NCI-H2196 treated with DMSO at 0.1 percent for 48 hours (cell line): ENCODE results near the gene USO1.
"Not testable (repeated sequence)": the region's sequence is repeated elsewhere in the genome, so short reads cannot be mapped to it uniquely, and the experiment has no call there.

ENCODE experiments used
- DNase-seq: peaks from one replicate; lab custom pipeline; 2025; ENCODE audit not compliant: unreplicated experiment; lab: John Stamatoyannopoulos, UW

The USO1 gene

GRCh38 chr4:75710246-75710645 is 14.1 kb upstream of the USO1 start:
- DNase-seq: no peak

DNA sequence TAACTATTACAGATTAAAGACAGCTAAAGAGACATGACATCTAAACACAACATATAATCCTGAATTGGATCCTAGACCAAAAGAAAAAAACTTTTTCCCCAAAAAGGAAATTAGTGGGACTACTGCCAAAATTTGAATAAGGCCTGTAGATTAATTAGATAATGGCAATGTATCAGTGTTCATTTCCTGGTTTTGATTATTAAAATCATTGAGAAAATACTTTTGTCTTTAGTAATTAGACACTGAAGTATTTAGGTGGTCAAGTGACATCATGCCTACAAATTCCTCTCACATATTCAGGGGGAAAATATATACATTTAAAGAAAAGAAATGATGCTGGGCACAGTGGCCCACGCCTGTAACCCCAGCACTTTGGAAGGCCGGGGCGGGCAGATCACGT is 10.4 kb upstream of the USO1 start:
- no peak for DNase-seq

GRCh38 chr4:75714704-75715103 is 9.7 kb upstream of the USO1 start:
- no peak for DNase-seq

- DNase-seq: no peak
Measured at GRCh38 chr4:75715105-75715799, 9.1 kb upstream of the USO1 start.

GRCh38 chr4:75716054-75716453 is 8.3 kb upstream of the USO1 start:
- DNase-seq: not testable (repeated sequence)

DNA sequence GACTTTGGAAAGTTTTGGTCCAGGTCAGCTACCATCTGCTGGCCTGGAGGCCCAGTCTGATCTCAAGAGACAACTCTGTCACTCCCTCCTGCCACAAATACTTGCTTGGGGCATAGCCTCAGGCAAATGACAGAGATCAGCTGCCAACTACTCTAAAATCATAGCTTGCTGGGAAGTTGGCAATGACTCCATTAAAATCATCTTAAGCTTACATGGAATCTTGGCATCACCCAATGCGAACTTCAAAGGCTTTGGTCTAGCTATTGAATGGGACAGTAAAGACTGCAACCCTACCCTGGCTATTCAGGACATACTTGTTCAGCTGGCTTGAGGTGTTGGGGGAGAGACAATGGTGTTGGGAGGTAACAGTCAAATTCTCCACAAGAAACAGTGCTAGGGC is 7.0 kb upstream of the USO1 start:
- DNase-seq: no peak

DNA sequence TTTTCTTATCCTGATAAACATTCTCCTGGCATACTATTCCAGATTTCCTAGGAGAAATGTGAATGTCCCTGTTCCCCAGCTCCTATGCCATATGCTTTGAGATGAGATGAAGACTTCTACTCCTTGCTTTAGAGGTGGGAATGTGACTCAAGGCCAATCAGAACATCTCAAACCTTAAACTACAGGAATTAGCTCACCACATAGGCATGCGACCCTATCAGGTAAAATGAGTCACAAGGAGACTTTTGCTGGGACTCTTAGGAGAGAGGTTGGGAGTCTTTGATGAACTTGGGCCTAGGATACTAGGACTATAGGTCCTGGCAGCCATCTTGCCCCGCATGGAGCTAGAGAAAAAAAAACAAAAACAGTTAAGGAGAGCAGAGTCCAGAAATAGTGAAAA is 5.8 kb upstream of the USO1 start:
- no peak for DNase-seq

DNA sequence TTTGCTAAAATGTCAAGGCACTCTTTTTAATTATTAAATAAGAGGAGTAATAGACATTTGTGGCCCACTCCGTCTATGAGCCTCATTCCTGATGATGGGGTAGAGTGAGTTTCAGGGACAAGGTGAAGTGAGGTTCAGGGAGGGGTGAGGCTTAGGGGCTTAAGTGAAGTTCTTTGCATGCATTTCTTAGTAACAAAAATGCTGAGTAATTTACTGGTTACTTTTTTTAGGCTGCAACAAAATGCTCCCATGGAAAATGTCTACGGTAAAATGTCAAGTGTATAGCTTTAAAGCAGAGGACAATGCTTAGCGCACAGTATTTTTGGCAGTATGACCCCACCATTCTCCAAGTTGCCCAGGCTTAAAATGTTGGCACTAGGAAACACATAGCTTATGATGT is 2.0 kb upstream of the USO1 start:
- DNase-seq: no peak

DNA sequence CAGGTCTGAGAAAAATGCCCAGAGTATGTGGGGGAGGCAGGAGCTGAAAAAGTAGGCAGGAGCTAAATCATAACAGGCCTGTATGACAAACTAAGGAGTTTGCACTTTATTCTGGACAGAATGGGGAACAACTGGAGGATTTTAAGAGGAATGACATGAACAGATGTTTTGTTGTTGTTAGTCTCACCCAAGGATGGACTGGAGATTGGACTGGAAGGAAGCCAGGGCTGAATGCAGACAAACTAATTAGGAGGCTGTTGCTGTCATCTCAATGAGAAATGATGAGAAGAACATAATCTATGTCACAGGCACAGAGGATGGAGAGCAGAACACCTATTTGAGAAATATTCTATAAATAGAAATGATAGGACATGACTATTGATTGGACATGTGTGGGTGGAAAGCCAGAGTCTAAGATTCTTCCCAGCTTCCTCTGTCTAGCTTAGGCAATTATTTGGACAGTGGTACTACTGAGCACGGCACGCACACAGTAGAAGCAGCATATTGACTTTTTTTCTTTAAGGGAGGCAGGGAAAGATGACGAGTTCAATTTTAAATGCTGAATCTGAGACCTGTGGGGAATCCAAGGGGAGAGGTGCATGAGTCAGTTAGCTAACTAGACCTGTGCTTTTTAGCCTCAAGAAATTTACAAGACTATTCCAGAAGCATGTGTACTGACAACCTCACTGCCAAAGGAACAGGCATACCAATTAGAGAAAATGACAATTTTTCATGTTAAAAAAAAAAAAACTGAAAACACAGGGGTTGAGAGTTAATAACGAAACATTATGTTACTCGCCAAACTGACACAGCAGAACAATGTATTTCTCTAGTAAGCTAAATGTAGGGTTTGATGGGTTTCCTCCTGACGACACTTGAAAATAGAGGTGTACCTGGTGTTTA is 963 bp upstream of the USO1 start:
- no peak for DNase-seq

- no peak for DNase-seq
Measured at GRCh38 chr4:75724867-75725724, 719 bp downstream of the USO1 start.

DNA sequence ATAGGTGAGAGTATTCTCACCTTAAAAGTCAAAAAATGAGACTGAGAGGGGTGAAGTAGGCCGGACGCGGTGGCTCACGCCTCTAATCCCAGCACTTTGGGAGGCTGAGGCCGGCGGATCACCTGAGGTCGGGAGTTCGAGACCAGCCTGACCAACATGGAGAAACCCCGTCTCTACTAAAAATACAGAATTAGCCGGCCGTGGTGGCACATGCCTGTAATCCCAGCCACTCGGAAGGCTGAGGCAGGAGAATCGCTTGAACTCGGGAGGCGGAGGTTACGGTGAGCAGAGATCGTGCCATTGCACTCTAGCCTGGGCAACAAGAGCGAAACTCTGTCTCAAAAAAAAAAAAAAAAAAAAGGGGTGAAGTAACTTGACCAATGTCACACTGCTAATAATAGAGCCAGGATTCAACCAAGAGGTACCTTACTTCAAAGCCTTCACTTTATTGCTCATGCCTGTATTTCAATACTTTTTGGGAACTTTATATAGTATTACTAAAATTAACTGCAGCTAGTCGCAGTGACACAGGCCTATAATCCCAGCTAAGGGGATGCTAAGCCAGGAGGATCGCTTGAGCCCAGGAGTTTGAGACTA is 1.7 kb downstream of the USO1 start:
- not testable (repeated sequence) for DNase-seq

DNA sequence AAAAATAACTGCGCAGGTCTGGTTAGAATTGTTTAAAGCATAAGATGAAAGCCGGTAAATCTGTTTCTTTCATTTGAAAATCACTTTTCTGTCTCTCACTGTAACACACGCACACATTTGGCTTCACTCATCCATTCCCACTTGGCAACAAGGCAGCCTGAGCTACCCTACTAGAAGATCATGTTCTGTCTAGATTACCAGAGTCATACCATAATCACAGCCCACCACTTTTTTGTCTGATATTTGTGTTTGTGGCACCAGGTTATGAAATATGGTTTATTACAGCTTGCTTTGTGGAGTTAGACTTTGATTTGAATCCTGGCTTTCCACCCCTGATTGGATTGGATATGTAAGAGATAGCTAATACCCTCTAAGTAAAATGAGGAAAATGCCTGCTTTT is 2.2 kb downstream of the USO1 start:
- DNase-seq: no peak

GRCh38 chr4:75727073-75727472 is 2.7 kb downstream of the USO1 start:
- DNase-seq: no peak

DNA sequence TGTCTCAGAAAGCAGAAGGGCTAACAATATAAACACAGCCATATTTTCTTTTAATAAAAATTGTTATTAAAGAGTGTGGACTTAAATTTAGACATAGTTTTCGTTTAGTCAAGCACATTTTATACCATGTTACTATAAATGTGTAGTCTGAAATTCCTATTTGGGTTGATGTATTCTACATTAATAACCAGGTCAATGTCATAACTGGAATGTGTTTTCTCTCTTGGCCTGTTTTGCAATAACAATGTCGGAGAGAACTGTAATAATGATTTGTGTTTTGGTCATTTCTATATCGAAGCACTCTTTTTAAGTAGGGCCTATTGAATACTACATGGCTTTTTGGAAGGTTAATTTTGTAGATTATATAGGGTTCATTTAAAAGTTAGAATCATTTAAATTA is 5.5 kb downstream of the USO1 start:
- DNase-seq: no peak

DNA sequence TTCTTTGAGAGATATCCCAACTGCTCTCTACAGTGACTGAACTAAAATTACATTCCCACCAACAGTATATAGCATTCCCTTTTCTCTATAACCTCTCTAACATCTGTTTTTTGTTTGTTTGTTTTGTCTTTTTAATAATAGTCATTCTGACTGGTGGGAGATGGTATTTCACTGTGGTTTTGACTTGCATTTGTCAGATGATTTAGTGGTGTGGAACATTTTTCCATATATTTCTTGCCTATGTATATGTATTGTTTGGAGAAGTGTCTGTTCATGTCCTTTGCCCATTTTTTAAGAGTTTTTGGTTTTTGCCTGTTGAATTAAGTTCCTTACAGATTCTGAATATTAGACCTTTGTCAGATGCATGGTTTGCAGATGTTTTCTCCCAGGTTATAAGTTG is 9.0 kb downstream of the USO1 start:
- no peak for DNase-seq

DNA sequence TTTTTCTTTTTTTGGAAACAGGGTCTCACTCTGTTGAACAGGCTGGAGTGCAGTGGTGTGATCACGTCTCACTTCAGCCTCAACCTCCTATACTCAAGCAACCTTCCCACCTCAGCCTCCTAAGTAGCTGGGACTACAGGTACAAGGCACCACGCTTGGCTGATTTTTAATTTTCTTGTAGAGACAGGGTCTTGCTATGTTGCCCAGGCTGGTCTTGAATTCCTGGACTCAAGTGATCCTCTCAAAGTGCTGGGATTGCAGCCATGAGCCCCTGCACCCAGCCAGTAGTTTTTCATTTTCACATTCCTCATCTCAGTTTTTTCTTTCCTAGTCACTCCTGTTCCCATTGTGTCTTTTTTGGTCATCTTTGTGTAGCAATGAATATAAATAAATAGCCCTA is 11.1 kb downstream of the USO1 start:
- DNase-seq: no peak

DNA sequence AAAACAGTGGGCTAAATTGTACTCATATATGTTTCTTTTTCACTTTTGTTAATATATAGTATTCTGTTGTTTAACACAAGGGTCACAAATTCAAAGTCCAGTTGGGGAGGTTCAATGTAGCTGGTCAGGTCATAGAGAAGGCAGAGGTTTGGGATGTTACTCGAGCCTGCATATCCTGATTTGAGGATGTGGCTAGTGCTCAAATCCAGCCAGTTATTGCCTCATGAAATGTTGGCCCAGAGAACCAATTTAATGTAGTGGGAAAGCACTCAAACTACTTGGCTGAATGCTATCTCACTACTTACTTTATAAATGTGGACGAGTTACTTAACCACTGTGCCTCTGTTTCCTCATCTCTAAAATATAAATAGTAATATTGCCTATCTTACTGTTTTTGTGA is 12.5 kb downstream of the USO1 start:
- DNase-seq: no peak

DNA sequence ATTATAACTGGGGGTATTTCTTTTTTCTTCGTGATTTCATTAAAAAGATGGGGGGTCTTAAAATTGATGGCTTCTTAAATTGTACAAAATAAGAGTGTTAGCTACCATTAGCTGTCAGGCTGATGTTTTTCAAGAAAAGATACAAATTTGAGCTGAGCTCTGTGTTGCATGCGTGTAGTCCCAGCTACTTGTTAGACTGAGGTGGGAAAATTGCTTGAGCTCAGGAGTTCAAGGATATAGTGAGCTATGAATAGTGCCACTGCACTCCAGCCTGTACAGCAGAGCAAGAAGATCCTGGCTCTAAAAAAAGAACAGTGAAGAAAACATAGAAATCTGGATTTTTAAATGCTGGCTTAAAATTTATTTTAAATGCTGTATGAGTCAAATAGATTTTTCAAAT is 13.0 kb downstream of the USO1 start:
- no peak for DNase-seq

- no peak for DNase-seq
Measured at GRCh38 chr4:75741027-75741426, 16.6 kb downstream of the USO1 start.

DNA sequence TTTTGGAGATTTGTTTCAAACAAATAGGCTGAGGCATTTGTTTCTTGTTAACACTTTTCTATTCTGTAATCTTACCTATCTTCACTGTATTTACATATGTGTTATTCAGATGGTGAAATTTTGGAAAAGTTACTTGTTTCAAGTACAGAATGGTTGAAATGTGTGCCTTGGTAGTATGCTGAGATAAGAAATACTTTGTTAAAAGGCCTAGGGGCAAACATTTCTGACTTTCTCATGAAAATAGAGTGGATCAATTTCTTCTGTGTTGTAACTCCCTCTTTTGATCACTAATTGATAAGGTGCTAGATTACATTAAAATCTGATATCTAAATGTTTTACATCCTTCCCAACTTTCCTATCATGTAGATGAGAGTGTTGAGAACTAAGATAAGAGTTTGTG is 18.1 kb downstream of the USO1 start:
- no peak for DNase-seq

GRCh38 chr4:75745161-75745560 is 20.8 kb downstream of the USO1 start:
- DNase-seq: no peak
